DMS53 treated with DMSO at 0.1 percent for 48 hours (cell line): ENCODE measurements around the gene STARD4.

ENCODE experiments used
- DNase-seq: peaks from one replicate; lab custom pipeline; 2025; ENCODE audit not compliant: unreplicated experiment; lab: John Stamatoyannopoulos, UW

STARD4 gene

GRCh38 chr5:111472096-111472495, 40.2 kb downstream of the STARD4 start:
- no peak for DNase-seq

DNA sequence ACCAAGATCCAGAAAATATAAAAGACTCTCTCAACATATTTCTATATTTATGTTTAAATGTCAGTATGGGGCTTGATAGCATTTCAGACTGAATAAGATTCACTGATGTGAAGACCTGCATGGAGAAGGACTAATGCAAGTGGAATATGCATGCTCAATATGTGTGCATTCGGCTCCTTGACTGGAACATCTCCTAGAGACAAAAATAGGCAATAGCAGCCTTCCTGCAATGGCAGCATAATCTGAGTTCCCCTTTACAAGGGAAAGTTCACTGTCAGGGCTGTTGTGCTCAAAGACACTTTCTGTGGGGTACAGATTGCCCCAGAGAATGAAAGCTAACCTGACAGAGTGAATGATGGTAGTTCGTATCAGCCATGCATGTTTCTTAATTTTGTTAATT, 42.4 kb downstream of the STARD4 start:
- DNase-seq, result no peak

DNA sequence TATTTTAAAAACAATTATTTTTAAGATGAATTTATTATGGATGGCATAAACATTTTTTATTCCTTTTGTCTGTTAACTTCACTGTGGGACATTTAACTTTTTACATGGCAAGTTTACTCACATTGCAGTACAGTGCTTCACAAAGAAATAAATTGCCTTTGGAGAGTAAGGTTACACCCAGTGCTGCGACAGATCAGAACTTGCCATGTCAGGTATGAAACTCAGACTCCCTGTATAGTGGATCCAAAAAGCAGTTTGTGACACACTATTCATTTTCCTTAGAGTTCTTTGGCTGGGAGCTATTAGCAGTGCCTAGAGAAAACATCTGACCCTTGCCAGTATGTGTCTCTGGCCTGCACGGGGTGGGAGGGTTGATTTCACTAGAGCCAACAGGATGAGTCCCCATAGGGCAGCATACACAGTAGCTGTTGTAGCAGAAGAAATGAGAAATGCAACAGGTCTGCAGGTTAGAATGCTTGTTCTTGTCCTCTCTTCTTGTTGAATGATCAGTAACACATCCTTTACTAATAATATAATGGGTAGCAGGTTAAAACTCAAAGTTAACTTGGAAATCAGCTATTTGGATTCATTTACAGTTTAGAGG, 42.9 kb downstream of the STARD4 start:
- DNase-seq, result no peak

DNA sequence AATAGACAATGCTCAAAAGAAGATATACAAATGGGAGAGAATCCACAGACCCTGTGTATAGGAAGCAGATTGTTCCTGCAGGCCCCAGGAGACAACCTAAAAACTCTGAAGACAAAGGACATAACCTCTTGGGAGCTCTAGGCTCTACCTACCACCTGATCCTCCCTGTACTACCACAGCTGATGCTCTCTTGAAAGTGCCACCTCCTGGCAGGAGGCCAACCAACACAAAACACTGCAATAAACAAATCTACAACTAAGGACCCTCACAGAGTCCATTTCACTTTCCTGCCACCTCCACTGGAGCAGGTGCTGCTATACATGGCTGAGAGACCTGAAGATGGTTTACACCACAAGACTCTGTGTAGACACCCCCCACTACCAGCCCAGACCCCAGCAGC, 49.0 kb downstream of the STARD4 start:
- no peak for DNase-seq

GRCh38 chr5:111461934-111462333, 50.4 kb downstream of the STARD4 start:
- DNase-seq, result no peak

DNA sequence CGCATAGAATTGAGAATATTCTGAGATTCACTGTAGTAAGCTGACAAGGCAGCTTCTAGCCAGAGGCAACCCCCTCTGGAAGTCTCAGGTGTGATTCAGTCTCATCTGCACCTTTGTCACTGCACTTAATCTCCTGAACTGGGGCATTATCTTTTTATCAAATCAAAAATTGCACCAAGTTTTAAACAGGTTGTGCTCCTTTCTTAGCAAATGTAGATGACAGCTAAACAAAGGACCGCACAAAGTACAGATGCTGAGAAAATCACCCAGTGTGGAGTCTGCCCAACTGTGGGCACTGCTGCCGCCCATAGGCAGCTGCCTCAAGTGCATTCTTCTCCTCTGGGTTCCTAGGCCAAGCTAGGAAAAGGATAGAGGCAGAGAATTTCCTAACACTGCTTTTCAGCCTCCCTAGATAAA, 51.1 kb downstream of the STARD4 start:
- peak; percentile 70 for DNase-seq

- no peak for DNase-seq
Observed at GRCh38 chr5:111454776-111455175, 57.6 kb downstream of the STARD4 start.

- DNase-seq, result no peak
Observed at GRCh38 chr5:111454198-111454622, 58.1 kb downstream of the STARD4 start.

- DNase-seq, result no peak
Observed at GRCh38 chr5:111453747-111454146, 58.6 kb downstream of the STARD4 start.

- DNase-seq, result no peak
Observed at GRCh38 chr5:111453295-111453694, 59.0 kb downstream of the STARD4 start.

- peak; percentile 77 for DNase-seq
Observed at GRCh38 chr5:111447822-111448221, 64.5 kb downstream of the STARD4 start.

DNA sequence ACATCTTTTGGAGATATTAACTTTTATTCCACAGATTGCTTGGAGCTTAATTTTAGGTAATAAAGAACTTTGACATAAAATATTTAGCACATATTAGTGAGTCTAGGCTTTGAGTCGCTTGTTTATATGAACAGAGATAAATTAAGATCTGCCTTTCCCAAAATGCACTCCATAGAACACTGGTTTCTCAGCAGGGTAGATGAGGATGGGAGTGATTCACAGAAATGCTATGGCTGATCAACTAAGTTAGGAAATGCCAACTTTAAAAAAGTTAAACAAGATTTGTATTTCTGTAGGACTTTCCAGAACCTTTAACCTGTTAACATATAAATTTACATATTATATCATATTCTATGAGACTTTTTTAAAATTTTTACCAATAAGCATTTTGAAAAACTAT, 65.2 kb downstream of the STARD4 start:
- DNase-seq, result no peak
